GM12878 (cell line): ENCODE results near the gene GNB5. TPM values are rescaled to one million over a fixed set of nuclear protein-coding genes. Genes with fewer than 3 reads are reported as not detected.

Experiments used
- ATAC-seq: fragments of 200-7000 bp; cut with Tn5 transposase; 3 replicates; pipeline ENCODE4 v1.9.1; 2020; ENCODE audit warnings: mild to moderate bottlenecking, moderate library complexity
- BruUV-seq: library from RNA; stranded (reverse); fragments of 400-500 nt; replicated peaks from 2 replicates; lab custom pipeline; 2021; lab: Mats Ljungman, UMichigan
- CTCF ChIA-PET: fragments of 300-600 bp; sonication (Branson Sonifier 250); formaldehyde crosslinking; extraction: SDS; loops from one replicate; lab custom pipeline; 2021; ENCODE audit warnings: inconsistent platforms; lab: Yijun Ruan, JAX
- POLR2A ChIA-PET: fragments of 350-600 bp; formaldehyde crosslinking; extraction: SDS; loops from one replicate; lab custom pipeline; 2021; ENCODE audit warnings: inconsistent platforms; lab: Charles Lee
- RAD21 ChIA-PET: fragments of 300-600 bp; sonication (Branson Sonifier 250); formaldehyde crosslinking; loops from one replicate; lab custom pipeline; 2023; ENCODE audit warnings: antibody characterized with exemption; ENCODE audit not compliant: unreplicated experiment; lab: Charles Lee
- SMC1A ChIA-PET: fragments of 300-600 bp; sonication (Branson Sonifier 250); formaldehyde crosslinking; loops from one replicate; lab custom pipeline; 2023; ENCODE audit not compliant: unreplicated experiment, uncharacterized antibody; lab: Charles Lee
- DNase-seq: peaks from one replicate; pipeline ENCODE4 v3.0.0-alpha.2; 2011; ENCODE audit warnings: low read depth, low spot score
- FAIRE-seq: peaks from 3 replicates; lab custom pipeline; 2011; peaks lifted over from hg19 to GRCh38; lab: Jason Lieb, UNC
- H2AFZ ChIP-seq: 2 replicates; pipeline ENCODE4 v1.6.0; 2011; ENCODE audit warnings: low read depth, low read length, control low read depth; ENCODE audit not compliant: control insufficient read depth
- H3K27ac ChIP-seq: 2 replicates; pipeline ENCODE4 v1.5.1; 2011; ENCODE audit warnings: control low read depth; ENCODE audit not compliant: control insufficient read depth, insufficient read depth
- H3K27me3 ChIP-seq, 2 experiments: replicated peaks in 1 of 2; 2 replicates each; pipeline versions ENCODE4 v1.6.0 to v1.6.1; 2011; ENCODE audit warnings: low read length in 1 of 2; ENCODE audit not compliant: control insufficient read depth in 2 of 2, insufficient read depth in 2 of 2
- H3K36me3 ChIP-seq, 2 experiments: 2 replicates each; pipeline ENCODE4 v1.5.1; 2011; ENCODE audit warnings: low read length in 1 of 2; ENCODE audit not compliant: control insufficient read depth in 2 of 2, insufficient read depth in 2 of 2
- H3K4me1 ChIP-seq: 2 replicates; pipeline ENCODE4 v1.6.1; 2011; ENCODE audit warnings: mild to moderate bottlenecking, low read length, moderate library complexity, mixed read lengths; ENCODE audit not compliant: control insufficient read depth, insufficient read depth
- H3K4me2 ChIP-seq: 2 replicates; pipeline ENCODE4 v1.6.0; 2011; ENCODE audit warnings: control low read depth; ENCODE audit not compliant: control insufficient read depth, insufficient read depth
- H3K4me3 ChIP-seq: fragments of 200-600 bp; sonication (generic); 2 replicates; pipeline ENCODE4 v1.5.1; 2016
- H3K79me2 ChIP-seq: 2 replicates; pipeline ENCODE4 v1.6.0; 2011; ENCODE audit warnings: low read length; ENCODE audit not compliant: control insufficient read depth, insufficient read depth
- H3K9ac ChIP-seq: 2 replicates; pipeline ENCODE4 v1.8.0; 2011; ENCODE audit warnings: low read length, control low read depth, mixed read lengths; ENCODE audit not compliant: control insufficient read depth, insufficient read depth
- H3K9me3 ChIP-seq: replicated peaks from 3 replicates; pipeline ENCODE4 v1.5.1; 2011; ENCODE audit warnings: mild to moderate bottlenecking, low read length; ENCODE audit not compliant: control insufficient read depth, insufficient read depth
- H4K20me1 ChIP-seq: 2 replicates; pipeline ENCODE4 v1.6.0; 2011; ENCODE audit not compliant: control insufficient read depth, insufficient read depth
- FOXK2 ChIP-seq: fragments of 450-650 bp; IDR thresholded peaks from 2 replicates; pipeline ENCODE4 v1.6.1; 2017; ENCODE audit warnings: mild to moderate bottlenecking, moderate library complexity
- IRF3 ChIP-seq: fragments of 450-650 bp; IDR thresholded peaks from 2 replicates; pipeline ENCODE4 v1.6.1; 2014; ENCODE audit warnings: mild to moderate bottlenecking
- KDM1A ChIP-seq: fragments of 200-600 bp; sonication (generic); IDR thresholded peaks from 2 replicates; pipeline ENCODE4 v1.6.1; 2016; ENCODE audit warnings: borderline replicate concordance
- SIN3A ChIP-seq: IDR thresholded peaks from 2 replicates; pipeline ENCODE4 v1.6.1; 2012; ENCODE audit warnings: low read depth, low read length, improper control_type of control experiment
- SMARCA5 ChIP-seq: fragments of 450-650 bp; IDR thresholded peaks from 2 replicates; pipeline ENCODE4 v1.6.1; 2017; ENCODE audit warnings: mild to moderate bottlenecking
- WGBS: methylation state at CpG from one replicate; pipeline ENCODE4 v1.1.6; 2016; ENCODE audit warnings: low lambda C conversion rate; ENCODE audit not compliant: insufficient replicate concordance, insufficient coverage; ENCODE audit errors: missing lambda C conversion rate; 5-methylcytosine and 5-hydroxymethylcytosine counted together
- in situ Hi-C: fragments of 300-500 bp; cut with MboI; formaldehyde crosslinking; loops from 9 replicates; pipeline ENCODE4 v1.14.3; 2018; ENCODE audit warnings: mixed read lengths
- intact Hi-C: fragments of 100-400 bp; cut with micrococcal nuclease; formaldehyde crosslinking; loops from one replicate; pipeline ENCODE4 v1.14.2; 2022; ENCODE audit not compliant: unreplicated experiment
- polyA plus RNA-seq, 11 experiments: library from polyadenylated mRNA; depleted of rRNA in 4 of 11; unstranded in 6 of 11; stranded (reverse) in 5 of 11; fragments of >200 nt; fragmentation: Nextera tagmentation in 4 of 11; fragmentation: Illumina TruSeq in 1 of 11; extraction: Ambion mirVana in 4 of 11; extraction: Trizol in 1 of 11; gene quantifications; 1 replicate in 1 of 11; 2 replicates in 10 of 11; pipeline versions ENCODE4 v1.2.1 to v1.2.3, GENCODE V29; 2011 to 2016; ENCODE audit warnings: inconsistent platforms in 2 of 11, missing spikeins in 2 of 11, low read depth in 1 of 11
- total RNA-seq, 4 experiments: library from RNA; depleted of rRNA in 3 of 4; stranded (reverse); fragments of >200 nt in 3 of 4; fragmentation: Illumina TruSeq in 1 of 4; extraction: Trizol in 1 of 4; gene quantifications; 2 replicates each; pipeline versions ENCODE4 v1.2.1 to v1.2.3, GENCODE V29; 2013 to 2021

The GNB5 gene
- total and polyA plus RNA-seq, 10 of the 15 experiments (the other 5 are each of a cell fraction or from before 2014, with no cell fraction given): 2.4 to 25.9 (median 15.2) TPM

- ChIA-PET SMC1A (interaction anchor here (1.1 kb wide), 1 partner anchor 18 kb away, joined by 3 read pairs; no protein-coding TSS in a partner anchor), RAD21 (no interaction called here)
Measured at GRCh38 chr15:52146776-52147175, 44.4 kb downstream of the GNB5 start.

GRCh38 chr15:52146261-52146660, 44.9 kb downstream of the GNB5 start:
- 97% methylated on average over 2 of the region's 2 CpGs for WGBS
- intact Hi-C loops (no loop called here), in situ Hi-C loops (no loop called here)
- no peak for TF ChIP-seq IRF3
- no peak for ATAC-seq
- no peaks in the 10 kb centered on the region for H3K9me3 ChIP-seq
- POLR2A ChIA-PET: interaction anchor here (0.7 kb wide), 1 partner anchor 112 kb away, joined by 3 read pairs; no protein-coding TSS in a partner anchor
- no peaks in the 10 kb centered on the region for H3K79me2 ChIP-seq
- FAIRE-seq: no peak
- no peaks in the 10 kb centered on the region for H3K27me3 ChIP-seq
- no peaks in the 10 kb centered on the region for H4K20me1 ChIP-seq
- DNase-seq: no peak
- no peak overlapping the region for H3K4me2 ChIP-seq
- RAD21 ChIA-PET: no interaction called here
- CTCF ChIA-PET: no interaction called here
- H3K4me1 ChIP-seq: no peaks in the 10 kb centered on the region
- H3K9ac ChIP-seq: no peak overlapping the region
- SMC1A ChIA-PET: interaction anchor here (1.1 kb wide), 1 partner anchor 18 kb away, joined by 3 read pairs; no protein-coding TSS in a partner anchor
- no peak overlapping the region for H2AFZ ChIP-seq
- peaks cover 0 to 5% of the 10 kb centered on the region in 2 experiments; a peak in 2 of 4 replicates for H3K36me3 ChIP-seq
- BruUV-seq: no TSS peak
- no peak overlapping the region for H3K4me3 ChIP-seq
- H3K27ac ChIP-seq: no peak overlapping the region

More at GRCh38 chr15:52146776-52147175, 44.4 kb downstream of the GNB5 start:
- no TSS peak for BruUV-seq
- WGBS: 91% methylated on average over 3 of the region's 3 CpGs
- POLR2A ChIA-PET: no interaction called here
- no peak overlapping the region for H3K27ac ChIP-seq
- no peaks in the 10 kb centered on the region for H4K20me1 ChIP-seq
- no peak overlapping the region for H3K4me2 ChIP-seq
- no peak overlapping the region for H2AFZ ChIP-seq
- no peaks in the 10 kb centered on the region for H3K9me3 ChIP-seq
- no peak overlapping the region for H3K9ac ChIP-seq
- H3K4me3 ChIP-seq: no peak overlapping the region
- peaks cover 0 to 7% of the 10 kb centered on the region in 2 experiments; a peak in 2 of 4 replicates for H3K36me3 ChIP-seq
- in situ Hi-C loops (no loop called here), intact Hi-C loops (no loop called here)
- no peaks in the 10 kb centered on the region for H3K27me3 ChIP-seq
- no peak for ATAC-seq
- DNase-seq: no peak
- no peaks in the 10 kb centered on the region for H3K4me1 ChIP-seq
- no peaks in the 10 kb centered on the region for H3K79me2 ChIP-seq
- CTCF ChIA-PET: no interaction called here
- no peak for TF ChIP-seq FOXK2
- TF ChIP-seq SMARCA5: no peak
- no peak for TF ChIP-seq KDM1A
- no peak for TF ChIP-seq SIN3A
- FAIRE-seq: no peak
